CD4-positive, CD25-positive, alpha-beta regulatory T cell (primary cell): ENCODE measurements around the gene NAPA. TPM values are rescaled to one million over a fixed set of nuclear protein-coding genes. Genes with fewer than 3 reads are reported as not detected.

ENCODE experiments used
- ATAC-seq, 2 donors: fragments of 150-1000 bp; cut with Tn5 transposase; one replicate each; pipeline ENCODE4 v1.10.0; 2021; ENCODE audit warnings: low read depth in 2 of 2, moderate number of reproducible peaks in 2 of 2, moderate library complexity in 1 of 2
- DNase-seq, 3 donors: peaks; one replicate each; pipeline versions ENCODE4 v3.0.0 to v3.0.0-alpha.2; 2012 to 2022; ENCODE audit warnings: mixed read lengths in 1 of 3
- H3K27ac ChIP-seq: one replicate; pipeline ENCODE4 v1.7.0; 2013; ENCODE audit warnings: mild to moderate bottlenecking, low read length; ENCODE audit not compliant: insufficient read depth, poor library complexity, severe bottlenecking
- H3K27me3 ChIP-seq: one replicate; pipeline ENCODE4 v1.7.0; 2013; ENCODE audit warnings: low read length; ENCODE audit not compliant: control insufficient read depth, insufficient read depth
- H3K36me3 ChIP-seq: one replicate; pipeline ENCODE4 v1.7.0; 2013; ENCODE audit warnings: mild to moderate bottlenecking, low read length, moderate library complexity; ENCODE audit not compliant: control insufficient read depth, insufficient read depth
- H3K4me1 ChIP-seq: 2 replicates; pipeline ENCODE4 v1.7.0; 2013; ENCODE audit warnings: mild to moderate bottlenecking, low read length; ENCODE audit not compliant: insufficient read depth, control insufficient read depth, poor library complexity, severe bottlenecking
- H3K4me3 ChIP-seq: one replicate; pipeline ENCODE4 v1.7.0; 2013; ENCODE audit warnings: low read depth, mild to moderate bottlenecking, low read length, moderate library complexity
- H3K9me3 ChIP-seq, 2 experiments: 1 replicate in 1 of 2; 2 replicates in 1 of 2; pipeline ENCODE4 v1.7.0; 2013; ENCODE audit warnings: low read length in 2 of 2, mild to moderate bottlenecking in 1 of 2, moderate library complexity in 1 of 2; ENCODE audit not compliant: control insufficient read depth in 2 of 2
- H3K27ac Mint-ChIP-seq, 3 donors: one replicate each; pipeline ENCODE4 v1.8.0; 2020 to 2022; ENCODE audit warnings: mild to moderate bottlenecking in 3 of 3, mixed read lengths in 3 of 3, moderate library complexity in 2 of 3
- H3K27me3 Mint-ChIP-seq: one replicate; pipeline ENCODE4 v1.8.0; 2022; ENCODE audit warnings: mild to moderate bottlenecking, mixed read lengths
- H3K36me3 Mint-ChIP-seq: one replicate; pipeline ENCODE4 v1.8.0; 2020; ENCODE audit warnings: mixed read lengths
- H3K4me1 Mint-ChIP-seq, 4 donors: one replicate each; pipeline ENCODE4 v1.8.0; 2020 to 2022; ENCODE audit warnings: mixed read lengths in 4 of 4, mild to moderate bottlenecking in 1 of 4
- H3K4me3 Mint-ChIP-seq, 4 donors: one replicate each; pipeline ENCODE4 v1.8.0; 2020 to 2022; ENCODE audit warnings: mild to moderate bottlenecking in 4 of 4, mixed read lengths in 4 of 4, moderate library complexity in 3 of 4
- H3K9me3 Mint-ChIP-seq, 7 donors: one replicate each; pipeline ENCODE4 v1.8.0; 2020 to 2022; ENCODE audit warnings: mixed read lengths in 7 of 7, mild to moderate bottlenecking in 3 of 7, moderate library complexity in 2 of 7
- polyA plus RNA-seq, 4 donors: library from polyadenylated mRNA; unstranded; fragments of 300-500 nt; fragmentation: Illumina TruSeq; gene quantifications; one replicate each; pipeline ENCODE4 v1.2.3, GENCODE V29; 2021
- total RNA-seq: library from RNA; stranded (reverse); gene quantifications from one replicate; pipeline ENCODE4 v1.2.3, GENCODE V29; 2022

Gene NAPA
- total and polyA plus RNA-seq, 5 donors from 2014 or later = 87.3 to 155 (median 93.0) TPM

DNA sequence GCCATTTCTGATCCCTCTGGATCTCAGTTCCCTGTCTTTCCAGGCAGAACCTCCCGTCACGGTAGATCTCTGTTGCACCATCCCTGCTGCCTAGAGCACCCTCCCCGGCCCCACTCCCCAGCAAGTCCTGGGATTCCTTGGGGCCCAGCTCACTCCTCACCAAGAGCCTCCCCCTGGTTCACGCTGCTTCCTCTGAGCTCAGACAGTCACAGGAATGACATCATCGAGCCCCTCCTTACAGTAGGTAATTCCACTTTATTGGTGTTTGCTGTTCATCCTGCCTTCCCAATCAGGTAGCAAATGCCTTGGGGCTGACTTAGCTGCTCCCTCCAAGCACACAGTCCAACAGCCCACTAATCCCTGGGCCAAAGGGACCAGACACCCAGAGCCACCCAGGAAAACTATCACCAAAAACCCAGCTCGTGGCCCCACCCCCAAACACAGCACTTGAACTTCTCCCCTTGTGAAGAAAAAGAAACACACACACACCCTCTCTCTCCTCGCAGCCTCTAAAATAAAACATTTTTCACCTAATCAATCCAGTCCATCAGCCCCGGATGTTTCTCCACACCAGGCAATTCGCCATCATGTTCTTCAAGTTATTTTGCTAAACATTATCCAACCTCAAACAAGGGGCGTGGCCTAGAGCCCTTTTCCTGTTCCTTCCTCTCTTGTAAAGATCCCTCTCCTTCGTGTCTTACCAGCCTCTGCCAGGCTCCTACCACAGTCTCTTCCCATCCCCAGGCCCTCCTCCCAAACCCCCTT is 2.5 kb downstream of the NAPA start:
- H3K27me3 Mint-ChIP-seq = peaks cover 7% of the 10 kb centered on the region
- H3K4me3 ChIP-seq = peak overlapping the region; percentile 62

DNA sequence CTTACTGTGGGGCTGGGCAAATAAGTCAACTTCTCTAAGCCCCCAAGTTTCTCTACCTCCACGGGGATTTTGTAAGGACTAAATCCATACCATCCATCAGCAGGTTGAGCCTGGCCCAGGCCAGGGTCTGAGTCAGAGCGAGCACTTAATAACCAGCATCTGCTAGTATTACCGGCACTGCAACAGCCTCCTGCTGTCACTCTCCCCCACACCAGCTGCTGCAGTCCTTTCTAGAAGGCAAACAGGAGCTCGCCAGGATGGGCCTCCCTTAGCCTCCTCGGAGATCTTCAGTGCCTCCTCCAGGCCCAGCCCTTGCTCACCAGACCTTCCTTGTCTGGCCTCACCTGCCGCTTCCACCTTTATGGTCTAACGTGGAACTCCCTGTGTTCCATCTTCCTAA is 3.2 kb downstream of the NAPA start:
- Histone ChIP-seq H3K36me3 (peaks cover 3% of the 10 kb centered on the region), H3K27me3 (no peaks in the 10 kb centered on the region), H3K4me1 (peaks cover 53% of the 10 kb centered on the region), H3K9me3 (no peaks in the 10 kb centered on the region), H3K27ac (no peak overlapping the region), H3K4me3 (no peak overlapping the region)
- H3K4me3 Mint-ChIP-seq = peak overlapping the region in 3 of 4 donors; percentile 38 to 99 (median 99)
- peaks cover 0 to 2% (median 0%) of the 10 kb centered on the region in 7 donors for H3K9me3 Mint-ChIP-seq
- peaks cover 17 to 81% (median 55%) of the 10 kb centered on the region in 4 donors for H3K4me1 Mint-ChIP-seq
- ATAC-seq = no peak
- peak overlapping the region in 2 of 3 donors; percentile 26 to 98 for H3K27ac Mint-ChIP-seq
- peaks cover 7% of the 10 kb centered on the region for H3K27me3 Mint-ChIP-seq
- H3K36me3 Mint-ChIP-seq = peaks cover 5% of the 10 kb centered on the region
- DNase-seq = no peak

More for the DNA sequence above, 2.5 kb downstream of the NAPA start:
- H3K27ac Mint-ChIP-seq = peak overlapping the region; percentile 79 to 99 (median 98)
- Histone ChIP-seq H3K27me3 (no peaks in the 10 kb centered on the region), H3K36me3 (peaks cover 3% of the 10 kb centered on the region), H3K4me1 (peaks cover 53% of the 10 kb centered on the region), H3K9me3 (no peaks in the 10 kb centered on the region), H3K27ac (peak overlapping the region; percentile 20)
- DNase-seq (no peak), ATAC-seq (no peak)
- peaks cover 17 to 84% (median 58%) of the 10 kb centered on the region in 4 donors for H3K4me1 Mint-ChIP-seq
- H3K9me3 Mint-ChIP-seq = peaks cover 0 to 2% (median 0%) of the 10 kb centered on the region in 7 donors
- H3K36me3 Mint-ChIP-seq = peaks cover 5% of the 10 kb centered on the region
- peak overlapping the region; percentile 98 to 99 (median 99) for H3K4me3 Mint-ChIP-seq

DNA sequence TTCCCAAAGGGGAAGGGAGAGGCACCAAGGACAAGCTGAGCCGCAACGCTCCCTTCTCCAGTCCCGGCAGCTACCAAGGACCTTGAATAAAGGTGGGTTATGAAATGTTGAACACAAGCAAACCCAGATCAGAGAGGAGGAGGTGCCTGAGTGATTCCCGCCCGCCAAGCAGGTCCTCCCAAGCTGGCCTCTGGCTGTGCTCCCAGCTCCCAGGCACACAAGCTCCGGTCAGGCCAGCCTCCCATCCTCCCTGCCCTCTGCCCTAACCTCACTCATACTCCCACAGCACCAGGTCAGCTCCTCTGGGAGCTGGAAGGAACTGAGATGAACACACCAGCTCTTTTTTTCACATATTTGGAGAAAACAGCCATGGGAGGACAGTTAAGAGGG is 3.7 kb downstream of the NAPA start:
- peaks cover 8% of the 10 kb centered on the region for H3K36me3 ChIP-seq
- ATAC-seq = no peak
- H3K36me3 Mint-ChIP-seq = peaks cover 5% of the 10 kb centered on the region
- H3K4me1 Mint-ChIP-seq = peaks cover 17 to 76% (median 50%) of the 10 kb centered on the region in 4 donors
- peaks cover 0 to 2% (median 0%) of the 10 kb centered on the region in 7 donors for H3K9me3 Mint-ChIP-seq
- no peaks in the 10 kb centered on the region for H3K9me3 ChIP-seq
- peaks cover 7% of the 10 kb centered on the region for H3K27me3 Mint-ChIP-seq
- no peak overlapping the region for H3K27ac ChIP-seq
- H3K27me3 ChIP-seq = no peaks in the 10 kb centered on the region
- H3K4me3 ChIP-seq = no peak overlapping the region
- no peak for DNase-seq
- peaks cover 52% of the 10 kb centered on the region for H3K4me1 ChIP-seq
- peak overlapping the region in 3 of 4 donors; percentile 5 to 99 (median 38) for H3K4me3 Mint-ChIP-seq
- H3K27ac Mint-ChIP-seq = peak overlapping the region in 1 of 3 donors; percentile 26

DNA sequence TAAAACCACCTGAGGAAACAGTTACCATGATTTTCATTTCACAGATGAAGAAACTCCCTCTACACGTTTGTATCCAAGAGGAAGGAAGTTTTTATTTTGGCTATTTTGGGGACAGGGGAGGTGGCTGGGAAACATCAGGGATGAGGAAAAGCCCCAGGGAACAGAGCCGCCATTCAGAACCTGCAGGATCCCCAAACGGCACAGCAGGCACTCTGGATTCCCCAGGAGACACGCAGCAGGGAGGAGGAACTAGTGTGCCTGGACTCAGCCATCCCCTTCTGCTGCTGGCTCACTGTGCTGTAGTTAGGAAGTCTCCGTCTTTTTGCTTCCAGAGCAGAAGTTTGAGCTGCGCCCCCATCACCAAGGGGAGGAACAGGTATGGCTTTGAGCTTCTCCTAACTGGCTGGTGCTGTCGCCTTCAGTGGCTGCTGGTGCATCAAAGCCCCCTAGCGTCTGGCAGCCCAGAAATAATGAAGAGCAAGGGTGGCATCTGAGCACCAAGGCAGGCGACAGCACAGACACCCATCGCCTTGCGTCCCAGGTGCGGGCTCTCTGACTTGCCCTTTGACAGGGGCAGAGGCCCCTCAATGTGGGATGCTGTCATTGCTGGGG is 4.2 kb downstream of the NAPA start:
- peaks cover 47% of the 10 kb centered on the region for H3K4me1 ChIP-seq
- no peak overlapping the region for H3K4me3 ChIP-seq
- Mint-ChIP-seq H3K36me3 (peaks cover 5% of the 10 kb centered on the region), H3K27ac (peak overlapping the region in 1 of 3 donors; percentile 52), H3K9me3 (peaks cover 0 to 2% (median 0%) of the 10 kb centered on the region in 7 donors), H3K4me3 (peak overlapping the region in 3 of 4 donors; percentile 61 to 99 (median 68)), H3K4me1 (peaks cover 15 to 73% (median 46%) of the 10 kb centered on the region in 4 donors), H3K27me3 (peaks cover 7% of the 10 kb centered on the region)
- no peak overlapping the region for H3K27ac ChIP-seq
- ATAC-seq (no peak), DNase-seq (no peak)
- peaks cover 8% of the 10 kb centered on the region for H3K36me3 ChIP-seq
- H3K27me3 ChIP-seq = no peaks in the 10 kb centered on the region
- no peaks in the 10 kb centered on the region for H3K9me3 ChIP-seq

DNA sequence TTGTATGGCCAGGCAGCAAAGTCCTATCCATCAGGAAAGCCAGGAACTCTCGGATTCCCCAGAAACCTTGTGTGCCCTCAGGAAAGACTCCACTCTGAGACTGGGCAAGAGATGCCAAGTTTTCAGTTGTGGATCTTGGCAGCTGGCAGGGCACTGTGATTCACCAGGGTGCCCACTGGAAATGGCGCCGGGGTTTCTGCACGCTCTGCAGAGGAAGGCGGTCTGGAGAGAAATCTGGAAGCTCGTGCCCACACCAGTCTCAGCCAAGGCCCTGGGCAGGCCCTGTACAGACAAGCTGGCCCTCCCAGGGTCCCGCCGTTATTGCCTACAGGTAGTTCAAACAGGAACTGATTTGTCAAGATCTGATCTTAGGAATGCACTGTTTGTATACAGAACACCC is 4.9 kb downstream of the NAPA start:
- no peak for ATAC-seq
- Histone ChIP-seq H3K4me3 (no peak overlapping the region), H3K27me3 (no peaks in the 10 kb centered on the region), H3K9me3 (no peaks in the 10 kb centered on the region), H3K4me1 (peaks cover 45% of the 10 kb centered on the region), H3K27ac (no peak overlapping the region), H3K36me3 (peaks cover 8% of the 10 kb centered on the region)
- Mint-ChIP-seq H3K4me3 (peak overlapping the region in 3 of 4 donors; percentile 61 to 99 (median 68)), H3K27ac (peak overlapping the region in 1 of 3 donors; percentile 67), H3K4me1 (peaks cover 11 to 68% (median 43%) of the 10 kb centered on the region in 4 donors), H3K36me3 (peaks cover 6% of the 10 kb centered on the region), H3K9me3 (peaks cover 0 to 2% (median 0%) of the 10 kb centered on the region in 7 donors), H3K27me3 (peaks cover under 1% of the 10 kb centered on the region)
- no peak for DNase-seq

DNA sequence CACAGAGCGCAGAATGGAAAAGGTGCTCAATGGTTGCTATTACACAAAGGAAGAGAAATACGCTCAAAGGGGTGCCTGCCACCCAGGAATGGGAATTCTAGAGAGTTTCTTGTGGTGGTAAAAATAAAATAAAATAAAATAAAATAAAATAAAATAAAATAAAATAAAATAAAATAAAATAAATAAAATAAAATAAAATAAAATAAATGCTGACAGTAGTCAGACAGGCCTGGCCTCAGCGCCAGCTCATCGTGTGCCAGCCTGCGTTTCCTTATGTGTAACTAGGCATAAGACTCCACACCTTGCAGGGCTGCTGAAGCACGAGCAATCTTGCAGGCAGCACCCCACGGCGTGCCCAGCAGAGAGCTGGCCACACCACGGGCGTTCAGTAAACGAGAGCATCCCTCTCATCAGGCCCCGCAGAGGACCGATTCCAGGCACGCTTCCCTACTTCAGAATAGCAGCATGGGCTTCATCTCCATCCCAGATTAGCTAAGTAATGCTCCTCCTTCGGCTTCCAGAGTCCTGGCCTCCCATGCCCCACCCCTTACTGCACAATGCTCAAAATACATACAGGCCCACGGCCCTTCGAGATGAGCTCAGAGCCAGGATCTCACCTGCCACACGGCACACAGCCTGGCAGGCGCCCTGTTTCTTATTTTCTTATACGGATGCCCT is 5.6 kb downstream of the NAPA start:
- no peak overlapping the region for H3K27ac ChIP-seq

DNA sequence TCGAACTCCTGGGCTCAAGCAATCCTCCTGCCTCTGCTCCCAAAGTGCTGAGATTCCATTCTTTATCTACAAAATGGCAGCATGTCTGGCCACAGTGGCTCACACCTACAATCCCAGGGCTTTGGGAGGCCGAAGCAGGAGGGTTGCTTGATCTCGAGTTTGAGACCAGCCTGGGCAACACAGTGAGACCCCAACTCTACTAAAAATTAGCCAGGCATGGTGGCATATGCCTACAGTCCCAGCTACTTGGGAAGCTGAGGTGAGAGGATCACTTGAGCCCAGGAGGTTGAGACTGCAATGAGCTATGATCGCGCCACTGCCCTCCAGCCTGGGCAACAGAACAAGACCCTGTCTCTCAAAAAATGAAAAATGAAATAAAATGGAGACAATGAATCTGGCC is 6.1 kb downstream of the NAPA start:
- ATAC-seq (no peak), DNase-seq (no peak)
- H3K4me1 Mint-ChIP-seq = peaks cover 11 to 58% (median 37%) of the 10 kb centered on the region in 4 donors
- H3K4me1 ChIP-seq = peaks cover 34% of the 10 kb centered on the region
- peaks cover 0 to 2% (median 0%) of the 10 kb centered on the region in 7 donors for H3K9me3 Mint-ChIP-seq
- H3K4me3 ChIP-seq = no peak overlapping the region
- no peaks in the 10 kb centered on the region for H3K9me3 ChIP-seq
- no peaks in the 10 kb centered on the region for H3K27me3 ChIP-seq
- no peaks in the 10 kb centered on the region for H3K27me3 Mint-ChIP-seq
- peaks cover 9% of the 10 kb centered on the region for H3K36me3 ChIP-seq
- no peak overlapping the region for H3K27ac Mint-ChIP-seq
- H3K27ac ChIP-seq = no peak overlapping the region
- peaks cover 11% of the 10 kb centered on the region for H3K36me3 Mint-ChIP-seq
- peak overlapping the region in 1 of 4 donors; percentile 99 for H3K4me3 Mint-ChIP-seq

More for the DNA sequence above, 5.6 kb downstream of the NAPA start:
- H3K4me3 ChIP-seq = no peak overlapping the region
- peak overlapping the region in 2 of 3 donors; percentile 67 to 71 for H3K27ac Mint-ChIP-seq
- H3K4me3 Mint-ChIP-seq = peak overlapping the region in 2 of 4 donors; percentile 11 to 99
- peaks cover 11 to 63% (median 40%) of the 10 kb centered on the region in 4 donors for H3K4me1 Mint-ChIP-seq
- H3K27me3 ChIP-seq = no peaks in the 10 kb centered on the region
- peaks cover 0 to 2% (median 0%) of the 10 kb centered on the region in 7 donors for H3K9me3 Mint-ChIP-seq
- peaks cover 39% of the 10 kb centered on the region for H3K4me1 ChIP-seq
- DNase-seq (no peak), ATAC-seq (no peak)
- peaks cover 11% of the 10 kb centered on the region for H3K36me3 Mint-ChIP-seq
- no peaks in the 10 kb centered on the region for H3K9me3 ChIP-seq
- peaks cover 8% of the 10 kb centered on the region for H3K36me3 ChIP-seq
- H3K27me3 Mint-ChIP-seq = no peaks in the 10 kb centered on the region
